GM21528 (cell line): ENCODE measurements around the gene RALGPS1.

Source experiments
- ATAC-seq: cut with Tn5 transposase; IDR thresholded peaks from one replicate; pipeline ENCODE4 v1.9.1; 2021; ENCODE audit warnings: mild to moderate bottlenecking, moderate library complexity; ENCODE audit not compliant: unreplicated experiment, low FRiP score

The RALGPS1 gene

GRCh38 chr9:127039492-127039891, 124.9 kb downstream of the RALGPS1 start:
- no peak for ATAC-seq

- ATAC-seq, result no peak
These were observed 130.6 kb downstream of the RALGPS1 start for GRCh38 chr9:127045148-127045547.

- ATAC-seq, result no peak
These were observed 133.4 kb downstream of the RALGPS1 start for GRCh38 chr9:127047971-127048370.

GRCh38 chr9:127049044-127049443, 134.5 kb downstream of the RALGPS1 start:
- ATAC-seq, result no peak

- no peak for ATAC-seq
These were observed 135.0 kb downstream of the RALGPS1 start for GRCh38 chr9:127049581-127049980.

GRCh38 chr9:127050152-127050551, 135.6 kb downstream of the RALGPS1 start:
- no peak for ATAC-seq

GRCh38 chr9:127050591-127051001, 136.0 kb downstream of the RALGPS1 start:
- ATAC-seq, result no peak

- no peak for ATAC-seq
These were observed 137.5 kb downstream of the RALGPS1 start for GRCh38 chr9:127051881-127052595.

- ATAC-seq, result no peak
These were observed 138.7 kb downstream of the RALGPS1 start for GRCh38 chr9:127053057-127053821.

GRCh38 chr9:127053960-127054359, 139.4 kb downstream of the RALGPS1 start:
- ATAC-seq, result no peak

GRCh38 chr9:127055745-127056402, 141.3 kb downstream of the RALGPS1 start:
- no peak for ATAC-seq

- ATAC-seq, result no peak
These were observed 141.9 kb downstream of the RALGPS1 start for GRCh38 chr9:127056446-127056845.

- ATAC-seq, result no peak
These were observed 143.5 kb downstream of the RALGPS1 start for GRCh38 chr9:127058011-127058644.

- no peak for ATAC-seq
These were observed 144.1 kb downstream of the RALGPS1 start for GRCh38 chr9:127058645-127059021.

- no peak for ATAC-seq
These were observed 144.4 kb downstream of the RALGPS1 start for GRCh38 chr9:127059030-127059429.

- no peak for ATAC-seq
These were observed 145.3 kb downstream of the RALGPS1 start for GRCh38 chr9:127059765-127060361.

GRCh38 chr9:127061411-127061810, 146.8 kb downstream of the RALGPS1 start:
- no peak for ATAC-seq

GRCh38 chr9:127064335-127064734, 149.8 kb downstream of the RALGPS1 start:
- ATAC-seq, result no peak

- ATAC-seq, result no peak
These were observed 151.0 kb downstream of the RALGPS1 start for GRCh38 chr9:127065592-127065991.

- no peak for ATAC-seq
These were observed 151.7 kb downstream of the RALGPS1 start for GRCh38 chr9:127066060-127066850.
